KG1 (cell line): ENCODE data around the gene HES2.
"Not testable (repeated sequence)": the region's sequence is repeated elsewhere in the genome, so short reads cannot be mapped to it uniquely, and the experiment has no call there.

ENCODE experiments used
- DNase-seq: peaks from one replicate; lab custom pipeline; 2025; lab: John Stamatoyannopoulos, UW

Gene HES2

DNA sequence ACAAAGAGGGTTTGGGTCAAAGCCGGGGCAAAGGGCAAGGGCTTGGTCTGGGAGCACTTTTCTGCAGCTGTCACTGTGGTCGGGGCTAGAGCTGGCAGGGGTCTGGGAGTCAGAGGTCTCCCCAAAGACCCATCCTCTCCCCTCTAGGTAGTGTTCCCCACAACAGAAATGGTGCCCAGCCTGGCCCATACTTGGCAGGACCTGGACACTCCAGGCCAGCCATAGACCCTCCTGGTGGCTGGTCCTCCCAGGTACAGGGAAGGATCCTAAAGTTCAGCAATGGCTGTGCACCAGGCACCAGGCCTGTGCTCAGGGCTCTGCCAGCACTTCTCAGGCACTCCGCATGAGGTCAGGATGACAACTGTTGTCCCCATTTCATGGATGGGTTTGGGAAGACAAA is 15.8 kb upstream of the HES2 start:
- DNase-seq: no peak

DNA sequence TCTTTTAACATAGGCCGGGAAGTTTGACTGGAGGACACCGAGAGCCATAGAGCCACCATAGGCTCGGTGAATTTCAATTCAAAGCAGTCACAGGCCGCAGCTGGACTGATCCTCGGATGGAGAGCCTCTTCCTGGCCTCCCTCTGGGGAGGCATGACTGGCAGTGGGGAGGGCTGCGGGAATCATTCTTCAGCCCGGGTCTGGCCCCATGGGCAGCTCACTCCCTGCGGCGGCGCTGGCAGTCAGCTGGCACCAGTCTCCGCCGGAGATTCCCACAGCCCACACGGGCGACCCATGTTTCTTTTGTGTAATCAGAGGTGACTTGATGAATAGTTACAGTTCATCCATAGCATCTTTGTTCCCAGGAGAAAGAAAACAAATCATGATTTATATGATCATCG is 15.4 kb upstream of the HES2 start:
- DNase-seq: no peak

- DNase-seq: no peak
Observed at GRCh38 chr1:6434186-6434585, 14.5 kb upstream of the HES2 start.

DNA sequence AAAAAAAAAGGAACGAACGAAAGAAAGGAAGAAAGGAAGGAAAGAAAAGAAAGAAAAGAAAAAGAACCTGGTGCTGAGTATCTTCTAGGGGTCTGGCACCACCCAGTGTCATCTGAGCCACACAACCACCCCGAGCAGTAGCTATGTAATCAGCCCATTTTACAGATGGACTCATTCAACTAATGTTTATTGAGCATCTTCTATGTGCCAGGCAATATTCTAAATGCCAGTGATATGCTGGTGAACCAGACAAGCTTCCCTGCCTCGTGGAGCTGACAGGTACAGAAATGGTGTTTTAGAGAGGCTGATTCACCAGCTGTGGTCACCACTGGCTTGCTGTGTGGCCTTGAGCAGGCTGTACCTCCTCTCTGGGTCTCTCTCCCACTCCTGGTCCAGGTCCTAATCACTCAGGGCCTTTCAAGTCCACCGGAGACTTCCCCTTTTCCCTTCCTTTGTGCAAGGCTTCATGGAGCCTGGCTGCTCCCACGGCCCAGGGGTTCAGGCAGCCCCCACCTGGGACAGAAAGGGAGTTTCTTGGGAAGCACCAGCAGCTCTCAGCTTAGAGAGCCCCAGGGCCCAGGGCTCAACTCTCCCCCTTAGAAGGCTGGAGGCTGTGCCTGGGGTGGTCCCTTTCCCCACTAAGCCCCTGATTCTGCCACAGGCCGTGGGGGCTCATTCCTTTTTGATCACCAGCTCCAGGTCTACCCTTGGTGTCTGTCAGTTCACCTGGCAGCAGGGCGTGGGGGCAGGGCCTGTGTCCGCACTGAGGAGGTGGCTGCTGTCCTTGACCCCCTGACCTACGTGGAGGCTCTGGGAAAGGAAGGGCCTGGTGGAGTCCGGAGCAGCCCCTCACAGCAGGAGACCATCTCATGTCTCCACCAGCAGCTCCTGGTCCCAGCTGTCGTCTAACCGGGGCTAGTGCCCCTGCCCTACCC is 12.2 kb upstream of the HES2 start:
- not testable (repeated sequence) for DNase-seq

DNA sequence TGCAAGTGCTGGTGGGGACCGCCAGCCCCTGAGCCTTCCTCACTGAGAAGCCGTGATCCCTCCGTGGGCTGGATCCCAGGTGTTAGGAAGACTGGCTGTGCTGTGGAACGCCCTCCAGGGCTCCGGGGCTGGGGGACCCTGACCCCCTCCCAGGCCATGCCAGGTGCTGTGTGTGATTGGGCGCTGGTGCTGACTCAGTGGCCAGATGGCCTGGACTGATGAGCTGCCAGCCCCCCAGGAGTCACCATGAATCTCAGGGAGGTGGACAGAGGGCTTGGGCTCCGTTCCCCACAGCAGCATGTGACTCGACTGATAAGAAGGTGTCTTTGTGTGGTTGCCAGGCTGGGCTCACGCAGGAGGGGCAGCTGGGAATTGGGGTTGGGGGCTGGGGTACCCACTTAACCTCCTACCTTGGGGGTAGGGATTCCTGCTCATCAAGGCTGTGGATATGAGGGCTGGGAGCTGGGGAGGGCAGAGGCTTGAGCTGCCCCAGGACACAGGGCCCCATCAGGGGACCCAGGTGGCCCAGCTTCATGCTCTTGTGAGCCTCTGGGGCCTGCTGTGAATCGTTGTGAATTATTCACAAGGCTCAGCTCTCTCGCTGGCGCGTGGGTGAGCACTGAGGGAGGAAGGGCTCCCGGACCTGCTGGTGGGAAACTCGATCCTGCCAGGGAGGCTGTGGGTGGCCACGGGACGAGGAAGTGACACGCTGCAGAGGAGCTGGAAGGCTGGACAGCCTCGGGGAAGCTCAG is 10.1 kb upstream of the HES2 start:
- not testable (repeated sequence) for DNase-seq

DNA sequence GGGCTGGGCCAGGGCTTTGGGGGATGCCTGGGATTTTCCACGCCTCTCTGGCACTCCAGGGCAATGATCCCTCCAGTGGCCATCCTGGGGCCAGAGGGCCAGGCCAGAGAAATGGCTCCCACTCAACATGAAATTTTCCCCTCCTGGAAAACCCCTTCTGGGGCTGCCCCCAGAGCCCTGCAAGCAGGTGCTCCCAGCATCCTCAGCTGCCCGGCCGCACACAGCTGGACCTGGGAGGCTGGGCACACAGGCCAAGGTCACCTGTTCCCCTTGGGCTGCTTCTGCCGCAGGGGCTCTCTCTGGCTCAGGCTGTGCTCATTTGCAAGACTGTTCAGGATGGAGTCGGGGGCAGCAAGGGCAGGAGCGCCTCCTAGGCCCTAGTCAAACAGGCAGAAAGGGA is 8.7 kb upstream of the HES2 start:
- not testable (repeated sequence) for DNase-seq

GRCh38 chr1:6427441-6428390 is 8.0 kb upstream of the HES2 start:
- no peak for DNase-seq

DNA sequence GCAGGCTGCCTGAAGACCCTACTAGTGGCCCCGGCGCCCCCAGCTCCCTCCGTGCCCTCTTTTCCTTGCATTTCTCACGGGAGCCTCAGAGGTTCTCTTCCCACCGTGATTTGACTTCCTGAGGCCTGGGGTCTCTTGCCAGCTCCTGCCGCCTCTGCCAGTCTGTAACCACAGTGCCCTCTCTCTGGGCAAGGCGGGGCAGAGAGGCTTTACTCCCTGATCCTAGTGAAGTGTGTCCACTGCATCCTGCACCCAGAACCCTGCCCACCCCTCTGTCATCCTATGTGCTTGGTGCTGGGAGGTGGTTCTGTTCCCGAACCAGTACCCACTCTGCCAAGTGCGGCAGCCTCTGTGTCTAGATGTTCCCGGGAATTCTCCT is 7.2 kb upstream of the HES2 start:
- no peak for DNase-seq

DNA sequence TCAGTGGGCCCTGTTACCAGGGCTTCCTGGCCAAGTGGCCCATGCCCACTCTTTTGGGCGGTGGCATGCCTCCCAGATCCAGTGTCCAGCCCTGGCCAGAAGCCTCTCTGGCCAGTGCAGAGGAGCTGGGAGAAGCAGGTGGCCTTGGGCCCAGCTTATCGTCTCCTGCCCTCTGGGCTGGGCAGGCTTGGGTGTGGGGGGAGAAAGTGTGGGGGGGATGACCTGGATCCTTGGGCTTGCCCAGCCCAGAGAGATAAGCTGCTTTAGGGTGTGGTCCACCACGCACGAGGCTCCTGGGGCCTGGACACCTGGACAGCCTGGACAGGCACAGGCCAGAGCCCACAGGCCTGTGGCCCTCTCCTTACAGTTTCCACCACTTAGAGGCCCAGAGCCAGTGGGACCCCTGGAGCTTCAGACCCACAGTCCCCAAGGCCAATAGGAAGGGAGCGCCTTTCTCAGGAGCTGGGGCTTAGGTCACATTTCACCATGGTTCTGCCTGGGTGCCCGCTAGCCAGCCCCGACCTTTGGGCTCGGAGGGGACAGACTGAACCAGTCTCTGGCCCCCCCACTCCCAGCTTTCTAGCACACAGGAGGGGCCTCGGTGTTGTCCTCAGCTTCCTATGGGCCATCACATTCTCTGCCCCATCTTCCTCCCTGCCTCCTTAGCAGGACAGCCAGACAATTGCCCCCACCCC is 6.7 kb upstream of the HES2 start:
- no peak for DNase-seq

DNA sequence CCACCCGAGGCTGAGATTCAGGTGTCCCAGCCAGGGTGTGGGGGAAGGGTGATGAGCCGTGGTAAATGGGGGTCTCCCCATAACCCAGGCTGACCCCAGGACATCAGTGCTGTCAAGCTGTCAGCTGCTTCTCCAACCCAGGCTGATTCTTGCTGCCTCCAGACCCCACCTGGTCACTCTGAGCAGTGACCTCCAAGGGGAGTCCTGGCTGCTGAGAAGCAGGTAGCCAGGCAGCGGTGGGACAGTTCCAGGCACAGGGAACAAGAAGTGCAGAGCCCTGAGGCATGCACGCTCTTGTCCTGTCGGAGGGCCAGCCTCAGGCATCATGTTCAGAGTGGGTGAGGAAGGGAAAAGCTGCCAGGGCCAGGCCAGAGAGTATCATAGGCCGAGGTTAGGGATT is 5.9 kb upstream of the HES2 start:
- DNase-seq: no peak

GRCh38 chr1:6424619-6425593 is 5.2 kb upstream of the HES2 start, which contains the start of gene ESPN:
TSS of gene ESPN (plus strand) at chr1:6424776. CDS start at chr1:6424956, 180 bp downstream.
- DNase-seq: no peak

- no peak for DNase-seq
Observed at GRCh38 chr1:6424000-6424565, 4.4 kb upstream of the HES2 start.

DNA sequence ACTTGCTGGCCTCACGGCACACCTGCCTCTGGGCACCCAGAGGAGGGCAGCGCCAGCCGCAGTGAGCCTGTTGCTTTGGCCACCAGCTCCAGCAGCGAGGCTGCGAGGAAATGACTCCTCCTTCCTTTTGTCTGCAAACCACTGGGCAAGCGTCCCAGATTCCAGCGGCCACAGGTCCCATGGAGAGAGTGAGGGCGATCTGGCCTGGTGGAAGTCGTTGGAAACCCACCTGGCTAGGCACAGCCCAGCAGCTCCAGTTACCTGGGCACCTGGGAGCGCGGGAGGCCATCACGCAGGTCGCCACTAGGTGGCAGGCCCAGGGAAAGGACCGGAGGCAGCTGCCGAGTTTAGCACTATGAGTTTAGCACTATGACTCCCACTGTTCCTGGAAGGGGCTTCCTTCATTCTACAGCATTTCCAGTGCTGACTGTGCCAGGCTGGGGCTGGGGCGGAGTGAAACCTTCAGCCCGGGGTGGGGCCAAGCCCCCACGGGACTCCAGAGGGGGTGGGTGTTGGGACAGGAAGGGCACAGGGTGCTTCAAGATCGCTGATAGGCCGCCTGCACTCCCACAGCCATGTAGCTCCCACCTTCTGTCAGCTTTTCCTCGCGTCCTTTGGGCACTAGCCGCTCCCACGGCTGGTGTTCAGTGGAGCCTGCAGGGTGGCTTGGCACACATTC is 3.7 kb upstream of the HES2 start:
- no peak for DNase-seq

- DNase-seq: no peak
Observed at GRCh38 chr1:6421266-6421665, 1.5 kb upstream of the HES2 start.

- no peak for DNase-seq
Observed at GRCh38 chr1:6420454-6421042, 829 bp upstream of the HES2 start.

- DNase-seq: no peak
Observed at GRCh38 chr1:6419397-6419803, 319 bp downstream of the HES2 start.

GRCh38 chr1:6418668-6419396 is 887 bp downstream of the HES2 start:
- DNase-seq: no peak
